ENCODE data around the gene RLBP1.

- TF ChIP-seq EZH2 (IDR thresholded peaks at IDR 0.05; ENCODE audit: low read depth, unreplicated experiment), result no peak
- TF ChIP-seq, protein P1, sequence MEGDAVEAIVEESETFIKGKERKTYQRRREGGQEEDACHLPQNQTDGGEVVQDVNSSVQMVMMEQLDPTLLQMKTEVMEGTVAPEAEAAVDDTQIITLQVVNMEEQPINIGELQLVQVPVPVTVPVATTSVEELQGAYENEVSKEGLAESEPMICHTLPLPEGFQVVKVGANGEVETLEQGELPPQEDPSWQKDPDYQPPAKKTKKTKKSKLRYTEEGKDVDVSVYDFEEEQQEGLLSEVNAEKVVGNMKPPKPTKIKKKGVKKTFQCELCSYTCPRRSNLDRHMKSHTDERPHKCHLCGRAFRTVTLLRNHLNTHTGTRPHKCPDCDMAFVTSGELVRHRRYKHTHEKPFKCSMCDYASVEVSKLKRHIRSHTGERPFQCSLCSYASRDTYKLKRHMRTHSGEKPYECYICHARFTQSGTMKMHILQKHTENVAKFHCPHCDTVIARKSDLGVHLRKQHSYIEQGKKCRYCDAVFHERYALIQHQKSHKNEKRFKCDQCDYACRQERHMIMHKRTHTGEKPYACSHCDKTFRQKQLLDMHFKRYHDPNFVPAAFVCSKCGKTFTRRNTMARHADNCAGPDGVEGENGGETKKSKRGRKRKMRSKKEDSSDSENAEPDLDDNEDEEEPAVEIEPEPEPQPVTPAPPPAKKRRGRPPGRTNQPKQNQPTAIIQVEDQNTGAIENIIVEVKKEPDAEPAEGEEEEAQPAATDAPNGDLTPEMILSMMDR (conservative IDR thresholded peaks at IDR 0.05; ENCODE audit: low read depth in 2 of 2), result no peak
Measured at GRCh38 chr15:89248584-89248983, 27.2 kb upstream of the RLBP1 start.
